GM19035 (cell line): ENCODE measurements around the gene ADSS1.

Experiments
- ATAC-seq: cut with Tn5 transposase; IDR thresholded peaks from one replicate; pipeline ENCODE4 v1.9.1; 2021; ENCODE audit not compliant: unreplicated experiment

The ADSS1 gene

GRCh38 chr14:104723651-104724406, at the start of gene ADSS1:
Gene ADSS1, plus strand, starts transcription at chr14:104724229. Its CDS starts 42 bp downstream, at chr14:104724271.
- peak; percentile 68 for ATAC-seq

- no peak for ATAC-seq
These were observed 48.6 kb upstream of the ADSS1 start for GRCh38 chr14:104675447-104675846.

- ATAC-seq = no peak
These were observed 47.8 kb upstream of the ADSS1 start for GRCh38 chr14:104676130-104676693.

- peak; percentile 12 for ATAC-seq
These were observed 47.1 kb upstream of the ADSS1 start for GRCh38 chr14:104676694-104677511.

- peak; percentile 46 for ATAC-seq
These were observed 46.3 kb upstream of the ADSS1 start for GRCh38 chr14:104677512-104678332.

- no peak for ATAC-seq
These were observed 45.7 kb upstream of the ADSS1 start for GRCh38 chr14:104678346-104678745.

GRCh38 chr14:104678901-104679705, 44.9 kb upstream of the ADSS1 start:
- no peak for ATAC-seq

DNA sequence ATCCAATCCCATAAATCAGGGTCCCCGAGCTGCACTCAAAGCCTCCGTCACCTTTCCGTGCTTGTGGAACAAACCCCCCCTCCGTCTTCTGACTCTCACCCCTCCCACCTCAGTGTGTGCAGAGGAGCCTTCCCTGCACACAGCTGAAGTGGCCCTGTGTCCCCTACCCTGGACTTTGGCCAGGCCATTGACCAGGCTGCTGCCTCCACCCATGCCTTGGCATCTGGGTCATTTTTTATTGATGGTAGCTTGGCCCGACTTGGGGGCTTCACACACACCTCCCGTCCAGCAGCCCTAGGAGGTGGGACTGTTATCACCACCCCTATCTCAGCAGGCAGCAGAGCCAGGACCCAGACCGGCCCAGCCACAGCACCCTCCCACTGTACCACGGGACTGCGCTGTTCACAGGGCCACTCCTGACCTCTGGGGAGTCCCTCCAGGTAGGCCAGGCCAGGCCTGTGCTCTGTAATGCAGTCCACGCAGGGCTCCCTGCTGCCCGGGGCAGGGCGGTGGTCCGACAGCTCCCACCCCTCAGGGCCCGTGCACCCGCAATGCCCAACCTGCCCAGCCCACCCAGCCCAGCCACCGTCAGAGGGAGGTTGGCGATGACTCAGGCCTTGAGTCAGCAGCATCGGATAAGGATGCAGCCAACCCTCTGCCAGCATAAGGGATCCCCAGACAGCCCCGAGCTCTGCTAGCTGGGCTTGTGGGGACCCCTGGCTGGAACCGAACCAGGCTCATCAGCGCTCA, 43.8 kb upstream of the ADSS1 start:
- ATAC-seq = no peak

DNA sequence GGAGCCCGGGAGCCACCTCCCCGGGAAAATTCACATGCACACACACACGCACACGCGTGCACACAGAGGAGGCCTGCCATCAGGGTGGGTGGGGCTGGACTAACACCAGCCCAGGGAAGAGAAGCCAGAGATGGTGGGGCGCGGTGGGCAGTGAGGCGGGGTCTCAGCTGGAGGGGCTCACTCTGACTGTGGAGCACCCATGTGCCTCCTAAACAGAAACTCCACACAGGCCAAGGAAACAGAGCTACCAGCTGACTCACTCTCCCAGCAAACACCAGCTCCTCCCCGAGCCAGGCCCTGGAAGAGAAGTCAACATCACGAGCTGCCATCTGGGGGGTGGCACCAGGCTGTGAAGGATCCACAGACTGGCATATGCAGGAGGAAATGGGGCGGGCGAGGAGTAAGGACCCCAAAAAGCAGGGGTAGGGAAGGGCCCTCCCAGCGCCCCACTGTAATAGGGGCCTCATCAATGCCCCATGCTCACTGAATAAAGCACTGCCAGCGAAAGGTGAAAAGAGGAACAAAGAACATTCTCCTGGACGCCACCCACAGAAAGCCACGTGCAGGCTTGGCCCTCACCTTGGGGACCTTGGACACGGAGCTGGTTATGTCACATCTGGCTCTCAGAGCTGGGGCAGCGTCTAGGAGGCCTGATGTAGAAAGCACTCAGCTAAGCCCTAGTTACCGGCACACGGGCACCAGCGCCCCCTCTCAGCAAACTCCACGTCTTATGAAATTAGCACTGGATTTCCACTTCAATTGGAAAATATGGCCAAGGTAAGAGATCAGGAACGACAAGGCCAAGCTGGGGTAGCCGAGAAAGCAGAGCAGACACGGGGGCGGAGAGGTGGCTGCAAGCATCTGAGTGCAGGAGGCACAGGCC, 43.0 kb upstream of the ADSS1 start:
- no peak for ATAC-seq

- no peak for ATAC-seq
These were observed 42.3 kb upstream of the ADSS1 start for GRCh38 chr14:104681689-104682074.

- no peak for ATAC-seq
These were observed 41.9 kb upstream of the ADSS1 start for GRCh38 chr14:104682107-104682593.

GRCh38 chr14:104683653-104684448, 40.2 kb upstream of the ADSS1 start:
- ATAC-seq = no peak

GRCh38 chr14:104684449-104684821, 39.6 kb upstream of the ADSS1 start:
- ATAC-seq = no peak

DNA sequence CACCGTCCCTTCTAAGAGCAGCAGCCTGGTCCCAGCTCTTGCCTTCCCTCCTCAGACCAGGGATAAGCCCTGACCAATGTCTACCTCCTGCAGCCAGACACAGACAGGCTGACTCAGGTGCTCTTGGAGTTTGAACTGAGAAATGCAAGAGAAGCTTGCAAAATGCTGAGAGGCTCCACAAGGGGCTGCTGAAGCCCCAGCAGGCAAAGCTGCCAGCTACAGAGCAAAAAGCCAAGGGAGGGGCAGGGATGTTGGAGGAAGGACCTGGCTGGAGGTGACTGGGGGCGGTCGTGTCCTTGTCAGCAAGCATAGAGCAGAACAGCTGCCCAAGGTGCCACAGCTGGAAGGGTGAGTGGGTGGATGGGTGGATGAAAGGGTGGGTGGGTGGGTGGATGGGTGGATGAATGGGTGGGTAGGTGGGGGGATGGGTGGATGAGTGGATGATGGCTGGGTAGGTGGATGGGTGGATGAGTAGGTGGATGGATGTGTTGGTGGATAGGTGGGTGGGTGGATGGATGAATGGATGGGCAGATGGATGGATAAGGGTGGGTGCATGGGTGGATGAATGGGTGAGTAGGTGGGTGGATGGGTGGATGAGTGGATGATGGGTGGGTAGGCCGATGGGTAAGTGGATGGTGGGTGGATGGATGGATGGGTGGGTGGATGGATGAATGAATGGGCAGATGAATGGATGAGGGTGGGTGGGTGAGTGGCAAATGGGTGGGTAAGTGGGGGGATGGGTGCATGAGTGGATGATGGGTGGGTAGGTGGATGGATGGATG, 38.6 kb upstream of the ADSS1 start:
- no peak for ATAC-seq

- ATAC-seq = no peak
These were observed 37.9 kb upstream of the ADSS1 start for GRCh38 chr14:104685998-104686610.
